ENCODE data around the gene PLXDC2.
A peak's percentile ranks its signal among the peaks of the same experiment; 100 is the strongest.

PLXDC2 gene

GRCh38 chr10:19815731-19816410, 361 bp upstream of the PLXDC2 start:
- no peak for DNase-seq (ENCODE audit: low spot score)

- no peak for DNase-seq (ENCODE audit: low spot score)
Measured at GRCh38 chr10:19817231-19817933, 1.1 kb downstream of the PLXDC2 start.

- DNase-seq (ENCODE audit: low spot score) = no peak
Measured at GRCh38 chr10:19818876-19819275, 2.6 kb downstream of the PLXDC2 start.

- DNase-seq (ENCODE audit: low spot score) = peak; percentile 13
Measured at GRCh38 chr10:19819419-19820033, 3.3 kb downstream of the PLXDC2 start.

GRCh38 chr10:19824381-19825342, 8.4 kb downstream of the PLXDC2 start:
- DNase-seq (ENCODE audit: low spot score) = no peak

GRCh38 chr10:19825700-19826099, 9.5 kb downstream of the PLXDC2 start:
- no peak for DNase-seq (ENCODE audit: low spot score)

GRCh38 chr10:19826712-19827111, 10.5 kb downstream of the PLXDC2 start:
- no peak for DNase-seq (ENCODE audit: low spot score)

- DNase-seq (ENCODE audit: low spot score) = no peak
Measured at GRCh38 chr10:19828278-19829049, 12.2 kb downstream of the PLXDC2 start.

- DNase-seq (ENCODE audit: low spot score) = no peak
Measured at GRCh38 chr10:19832699-19833098, 16.5 kb downstream of the PLXDC2 start.

GRCh38 chr10:19833170-19833824, 17.1 kb downstream of the PLXDC2 start:
- DNase-seq (ENCODE audit: low spot score) = no peak

- DNase-seq (ENCODE audit: low spot score) = no peak
Measured at GRCh38 chr10:19835952-19836351, 19.7 kb downstream of the PLXDC2 start.

GRCh38 chr10:19839090-19839489, 22.9 kb downstream of the PLXDC2 start:
- DNase-seq (ENCODE audit: low spot score) = no peak

GRCh38 chr10:19839552-19839951, 23.3 kb downstream of the PLXDC2 start:
- no peak for DNase-seq (ENCODE audit: low spot score)

- no peak for DNase-seq (ENCODE audit: low spot score)
Measured at GRCh38 chr10:19840776-19841175, 24.5 kb downstream of the PLXDC2 start.

GRCh38 chr10:19843487-19843886, 27.3 kb downstream of the PLXDC2 start:
- DNase-seq (ENCODE audit: low spot score) = no peak

GRCh38 chr10:19845503-19846368, 29.5 kb downstream of the PLXDC2 start:
- DNase-seq (ENCODE audit: low spot score) = no peak

GRCh38 chr10:19847321-19847720, 31.1 kb downstream of the PLXDC2 start:
- no peak for DNase-seq (ENCODE audit: low spot score)

- no peak for DNase-seq (ENCODE audit: low spot score)
Measured at GRCh38 chr10:19848226-19848985, 32.2 kb downstream of the PLXDC2 start.

- no peak for DNase-seq (ENCODE audit: low spot score)
Measured at GRCh38 chr10:19853831-19854230, 37.6 kb downstream of the PLXDC2 start.

All from hematopoietic multipotent progenitor cell treated with erythropoietin and hydrocortisone succinate and interleukin-3 and kit ligand, for 15 days (in vitro differentiated cells).